GM12878 (cell line): ENCODE measurements around the gene LYSMD2. TPM values are rescaled to one million over a fixed set of nuclear protein-coding genes. Genes with fewer than 3 reads are reported as not detected.

Experiments
- ATAC-seq: fragments of 200-7000 bp; cut with Tn5 transposase; 3 replicates; pipeline ENCODE4 v1.9.1; 2020; ENCODE audit warnings: mild to moderate bottlenecking, moderate library complexity
- BruUV-seq: library from RNA; stranded (reverse); fragments of 400-500 nt; replicated peaks from 2 replicates; lab custom pipeline; 2021; lab: Mats Ljungman, UMichigan
- CTCF ChIA-PET: fragments of 300-600 bp; sonication (Branson Sonifier 250); formaldehyde crosslinking; extraction: SDS; loops from one replicate; lab custom pipeline; 2021; ENCODE audit warnings: inconsistent platforms; lab: Yijun Ruan, JAX
- POLR2A ChIA-PET: fragments of 350-600 bp; formaldehyde crosslinking; extraction: SDS; loops from one replicate; lab custom pipeline; 2021; ENCODE audit warnings: inconsistent platforms; lab: Charles Lee
- RAD21 ChIA-PET: fragments of 300-600 bp; sonication (Branson Sonifier 250); formaldehyde crosslinking; loops from one replicate; lab custom pipeline; 2023; ENCODE audit warnings: antibody characterized with exemption; ENCODE audit not compliant: unreplicated experiment; lab: Charles Lee
- SMC1A ChIA-PET: fragments of 300-600 bp; sonication (Branson Sonifier 250); formaldehyde crosslinking; loops from one replicate; lab custom pipeline; 2023; ENCODE audit not compliant: unreplicated experiment, uncharacterized antibody; lab: Charles Lee
- DNase-seq: peaks from one replicate; pipeline ENCODE4 v3.0.0-alpha.2; 2011; ENCODE audit warnings: low read depth, low spot score
- FAIRE-seq: peaks from 3 replicates; lab custom pipeline; 2011; peaks lifted over from hg19 to GRCh38; lab: Jason Lieb, UNC
- H2AFZ ChIP-seq: 2 replicates; pipeline ENCODE4 v1.6.0; 2011; ENCODE audit warnings: low read depth, low read length, control low read depth; ENCODE audit not compliant: control insufficient read depth
- H3K27ac ChIP-seq: 2 replicates; pipeline ENCODE4 v1.5.1; 2011; ENCODE audit warnings: control low read depth; ENCODE audit not compliant: control insufficient read depth, insufficient read depth
- H3K27me3 ChIP-seq, 2 experiments: replicated peaks in 1 of 2; 2 replicates each; pipeline versions ENCODE4 v1.6.0 to v1.6.1; 2011; ENCODE audit warnings: low read length in 1 of 2; ENCODE audit not compliant: control insufficient read depth in 2 of 2, insufficient read depth in 2 of 2
- H3K36me3 ChIP-seq, 2 experiments: 2 replicates each; pipeline ENCODE4 v1.5.1; 2011; ENCODE audit warnings: low read length in 1 of 2; ENCODE audit not compliant: control insufficient read depth in 2 of 2, insufficient read depth in 2 of 2
- H3K4me1 ChIP-seq: 2 replicates; pipeline ENCODE4 v1.6.1; 2011; ENCODE audit warnings: mild to moderate bottlenecking, low read length, moderate library complexity, mixed read lengths; ENCODE audit not compliant: control insufficient read depth, insufficient read depth
- H3K4me2 ChIP-seq: 2 replicates; pipeline ENCODE4 v1.6.0; 2011; ENCODE audit warnings: control low read depth; ENCODE audit not compliant: control insufficient read depth, insufficient read depth
- H3K4me3 ChIP-seq: fragments of 200-600 bp; sonication (generic); 2 replicates; pipeline ENCODE4 v1.5.1; 2016
- H3K79me2 ChIP-seq: 2 replicates; pipeline ENCODE4 v1.6.0; 2011; ENCODE audit warnings: low read length; ENCODE audit not compliant: control insufficient read depth, insufficient read depth
- H3K9ac ChIP-seq: 2 replicates; pipeline ENCODE4 v1.8.0; 2011; ENCODE audit warnings: low read length, control low read depth, mixed read lengths; ENCODE audit not compliant: control insufficient read depth, insufficient read depth
- H3K9me3 ChIP-seq: replicated peaks from 3 replicates; pipeline ENCODE4 v1.5.1; 2011; ENCODE audit warnings: mild to moderate bottlenecking, low read length; ENCODE audit not compliant: control insufficient read depth, insufficient read depth
- H4K20me1 ChIP-seq: 2 replicates; pipeline ENCODE4 v1.6.0; 2011; ENCODE audit not compliant: control insufficient read depth, insufficient read depth
- BACH1 ChIP-seq: fragments of 450-650 bp; IDR thresholded peaks from 2 replicates; pipeline ENCODE4 v1.6.1; 2017; ENCODE audit warnings: mild to moderate bottlenecking, borderline replicate concordance
- CEBPZ ChIP-seq: fragments of 150-350 bp; IDR thresholded peaks from 2 replicates; pipeline ENCODE4 v1.6.1; 2016; ENCODE audit warnings: low read depth, low read length
- E4F1 ChIP-seq: fragments of 450-650 bp; IDR thresholded peaks from 2 replicates; pipeline ENCODE4 v1.6.1; 2018; ENCODE audit warnings: borderline replicate concordance, mild to moderate bottlenecking; ENCODE audit not compliant: partially characterized antibody
- ETV6 ChIP-seq, 2 experiments: fragments of 450-650 bp in 1 of 2; IDR thresholded peaks in 1 of 2; conservative IDR thresholded peaks in 1 of 2; 2 replicates each; pipeline ENCODE4 v1.6.1; 2014; ENCODE audit warnings: antibody characterized with exemption in 1 of 2, borderline replicate concordance in 1 of 2, low read depth in 1 of 2, mild to moderate bottlenecking in 1 of 2, moderate library complexity in 1 of 2
- EZH2 ChIP-seq: IDR thresholded peaks from 2 replicates; pipeline ENCODE4 v1.6.1; 2012; ENCODE audit warnings: low read depth, mild to moderate bottlenecking, control low read depth, inconsistent platforms, low read length, borderline replicate concordance; ENCODE audit not compliant: control insufficient read depth
- MLLT1 ChIP-seq: fragments of 450-650 bp; IDR thresholded peaks from 2 replicates; pipeline ENCODE4 v1.6.1; 2016; ENCODE audit warnings: mild to moderate bottlenecking
- MXI1 ChIP-seq: fragments of 150-350 bp; IDR thresholded peaks from 2 replicates; pipeline ENCODE4 v1.6.1; 2011; ENCODE audit warnings: low read depth, mild to moderate bottlenecking, inconsistent platforms, low read length, improper control_type of control experiment
- NR2F1 ChIP-seq: fragments of 450-650 bp; conservative IDR thresholded peaks from 2 replicates; pipeline ENCODE4 v1.6.1; 2017; ENCODE audit warnings: mild to moderate bottlenecking
- SIX5 ChIP-seq: IDR thresholded peaks from 2 replicates; pipeline ENCODE4 v1.6.1; 2011; ENCODE audit warnings: mild to moderate bottlenecking, low read depth, low read length, moderate library complexity; ENCODE audit not compliant: severe bottlenecking
- SREBF1 ChIP-seq: IDR thresholded peaks from 2 replicates; pipeline ENCODE4 v1.6.1; 2012; ENCODE audit warnings: mild to moderate bottlenecking, low read length
- ZNF24 ChIP-seq: fragments of 450-650 bp; IDR thresholded peaks from 2 replicates; pipeline ENCODE4 v1.6.1; 2017; ENCODE audit warnings: antibody characterized with exemption, mild to moderate bottlenecking
- WGBS: methylation state at CpG from one replicate; pipeline ENCODE4 v1.1.6; 2016; ENCODE audit warnings: low lambda C conversion rate; ENCODE audit not compliant: insufficient replicate concordance, insufficient coverage; ENCODE audit errors: missing lambda C conversion rate; 5-methylcytosine and 5-hydroxymethylcytosine counted together
- in situ Hi-C: fragments of 300-500 bp; cut with MboI; formaldehyde crosslinking; loops from 9 replicates; pipeline ENCODE4 v1.14.3; 2018; ENCODE audit warnings: mixed read lengths
- intact Hi-C: fragments of 100-400 bp; cut with micrococcal nuclease; formaldehyde crosslinking; loops from one replicate; pipeline ENCODE4 v1.14.2; 2022; ENCODE audit not compliant: unreplicated experiment
- polyA plus RNA-seq, 11 experiments: library from polyadenylated mRNA; depleted of rRNA in 4 of 11; unstranded in 6 of 11; stranded (reverse) in 5 of 11; fragments of >200 nt; fragmentation: Nextera tagmentation in 4 of 11; fragmentation: Illumina TruSeq in 1 of 11; extraction: Ambion mirVana in 4 of 11; extraction: Trizol in 1 of 11; gene quantifications; 1 replicate in 1 of 11; 2 replicates in 10 of 11; pipeline versions ENCODE4 v1.2.1 to v1.2.3, GENCODE V29; 2011 to 2016; ENCODE audit warnings: inconsistent platforms in 2 of 11, missing spikeins in 2 of 11, low read depth in 1 of 11
- total RNA-seq, 4 experiments: library from RNA; depleted of rRNA in 3 of 4; stranded (reverse); fragments of >200 nt in 3 of 4; fragmentation: Illumina TruSeq in 1 of 4; extraction: Trizol in 1 of 4; gene quantifications; 2 replicates each; pipeline versions ENCODE4 v1.2.1 to v1.2.3, GENCODE V29; 2013 to 2021
- TF ChIP-seq, protein P1 (sequence below): IDR thresholded peaks from 2 replicates; pipeline ENCODE4 v1.6.1; 2011; ENCODE audit warnings: borderline replicate concordance, low read depth, mild to moderate bottlenecking, moderate library complexity, mixed read lengths, low read length; ENCODE audit not compliant: insufficient read depth; ENCODE audit errors: extremely low read length

Gene LYSMD2
- total and polyA plus RNA-seq, 10 of the 15 experiments (the other 5 are each of a cell fraction or from before 2014, with no cell fraction given), result 30.5 to 61.3 (median 45.4) TPM

DNA sequence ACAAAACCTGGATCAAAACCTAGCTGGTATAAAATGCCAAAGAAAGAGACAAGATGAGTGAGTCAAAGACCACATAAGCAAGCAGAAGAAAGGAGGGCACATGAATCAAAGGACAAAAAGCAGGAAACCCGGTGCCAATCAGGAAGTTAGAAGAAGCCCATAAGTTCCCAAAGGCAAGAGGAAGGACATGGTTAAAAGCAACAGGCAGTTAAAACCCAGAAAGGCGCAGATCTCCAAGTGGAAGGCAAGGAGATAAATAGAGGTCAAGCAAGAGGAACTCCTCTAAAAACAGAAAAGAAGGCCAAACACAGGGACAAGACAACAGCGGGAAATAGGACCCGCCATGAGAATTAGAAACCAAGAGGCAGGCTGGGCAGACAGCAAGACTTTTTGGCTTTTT is 18.3 kb upstream of the LYSMD2 start (continued):
- TF ChIP-seq E4F1 (no peak), ETV6 (conservative IDR thresholded peaks at IDR 0.05 in 1 of 2, IDR thresholded peaks at IDR 0.05 in 1 of 2; ENCODE audit: borderline replicate concordance in 1 of 2, low read depth in 1 of 2) (no peak)

DNA sequence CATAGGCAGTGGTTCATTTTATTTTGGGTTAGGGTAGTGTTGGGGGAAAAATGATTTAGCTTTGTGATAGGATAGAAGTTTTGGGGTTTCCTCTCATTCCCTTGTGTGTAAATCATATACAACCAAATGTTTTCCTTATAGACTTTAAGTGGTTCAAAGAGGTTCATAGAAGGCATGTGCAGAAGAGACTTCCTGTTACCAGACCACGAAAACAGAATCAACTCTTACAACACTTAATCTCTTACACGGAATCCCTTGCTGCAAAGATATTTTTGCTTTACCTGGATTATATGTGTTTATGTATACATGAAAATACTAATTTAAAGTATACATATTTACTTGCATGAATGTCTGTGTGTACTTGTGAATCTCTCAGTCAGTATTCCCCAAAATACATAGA is 16.8 kb upstream of the LYSMD2 start:
- Histone ChIP-seq H3K27ac (no peak overlapping the region), H3K4me2 (no peak overlapping the region), H3K4me3 (no peak overlapping the region), H3K79me2 (no peaks in the 10 kb centered on the region), H3K36me3 (no peaks in the 10 kb centered on the region), H3K27me3 (peaks cover 0 to 2% of the 10 kb centered on the region in 2 experiments; a peak in 1 of 4 replicates), H4K20me1 (no peaks in the 10 kb centered on the region), H2AFZ (no peak overlapping the region), H3K4me1 (no peaks in the 10 kb centered on the region), H3K9ac (no peak overlapping the region), H3K9me3 (no peaks in the 10 kb centered on the region)
- WGBS, result 47% methylated on average over 2 of the region's 2 CpGs
- ChIA-PET SMC1A (interaction anchor here (1.0 to 1.2 kb wide), 2 partner anchors 18 to 104 kb away, joined by 3 to 5 read pairs; no protein-coding TSS in a partner anchor), POLR2A (interaction anchor here (0.6 kb wide), 1 partner anchor 16 kb away, joined by 3 read pairs; no protein-coding TSS in a partner anchor), RAD21 (interaction anchor here (1.2 kb wide), 1 partner anchor 22 kb away, joined by 3 read pairs; no protein-coding TSS in a partner anchor), CTCF (interaction anchor here (0.6 kb wide), 1 partner anchor 936 kb away, joined by 3 read pairs; no protein-coding TSS in a partner anchor)
- intact Hi-C loops (no loop called here), in situ Hi-C loops (no loop called here)
- no peak for TF ChIP-seq MXI1
- no peak for TF ChIP-seq CEBPZ
- no peak for TF ChIP-seq NR2F1
- no peak for TF ChIP-seq SIX5
- TF ChIP-seq BACH1, result no peak
- no peak for TF ChIP-seq EZH2
- no peak for TF ChIP-seq ZNF24
- TF ChIP-seq MLLT1, result no peak
- TF ChIP-seq, protein P1, sequence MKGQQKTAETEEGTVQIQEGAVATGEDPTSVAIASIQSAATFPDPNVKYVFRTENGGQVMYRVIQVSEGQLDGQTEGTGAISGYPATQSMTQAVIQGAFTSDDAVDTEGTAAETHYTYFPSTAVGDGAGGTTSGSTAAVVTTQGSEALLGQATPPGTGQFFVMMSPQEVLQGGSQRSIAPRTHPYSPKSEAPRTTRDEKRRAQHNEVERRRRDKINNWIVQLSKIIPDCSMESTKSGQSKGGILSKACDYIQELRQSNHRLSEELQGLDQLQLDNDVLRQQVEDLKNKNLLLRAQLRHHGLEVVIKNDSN, result no peak
- no peak for TF ChIP-seq SREBF1
- DNase-seq, result no peak
- no peak for FAIRE-seq
- no peak for ATAC-seq
- BruUV-seq, result no TSS peak
